Lung (tissue), 12 donors: ENCODE measurements around the gene PDGFRA. TPM values are rescaled to one million over a fixed set of nuclear protein-coding genes. Genes with fewer than 3 reads are reported as not detected.
A peak's percentile ranks its signal among the peaks of the same experiment; 100 is the strongest.

ENCODE experiments used
- ATAC-seq: fragments of 200-7000 bp; cut with Tn5 transposase; one replicate; pipeline ENCODE4 v1.9.1; 2020; ENCODE audit warnings: moderate number of reproducible peaks; ENCODE audit not compliant: insufficient read depth, low FRiP score
- DNase-seq, 3 donors: peaks; one replicate each; pipeline ENCODE4 v3.0.0-alpha.2; 2013 to 2017
- H3K27ac ChIP-seq, 2 donors: one replicate each; pipeline ENCODE4 v1.5.1; 2013; ENCODE audit warnings: mild to moderate bottlenecking in 2 of 2, moderate library complexity in 2 of 2, control low read depth in 1 of 2, inconsistent platforms in 1 of 2, low read depth in 1 of 2, low read length in 1 of 2
- H3K27me3 ChIP-seq, 3 donors: one replicate each; pipeline ENCODE4 v1.5.1; 2013; ENCODE audit warnings: low read length in 2 of 3; ENCODE audit not compliant: control insufficient read depth in 3 of 3, insufficient read depth in 3 of 3
- H3K36me3 ChIP-seq, 4 donors: one replicate each; pipeline ENCODE4 v1.5.1; 2013; ENCODE audit warnings: low read length in 4 of 4, mild to moderate bottlenecking in 1 of 4, moderate library complexity in 1 of 4; ENCODE audit not compliant: control insufficient read depth in 4 of 4, insufficient read depth in 4 of 4
- H3K4me1 ChIP-seq, 5 donors: one replicate each; pipeline ENCODE4 v1.5.1; 2013; ENCODE audit warnings: low read length in 5 of 5, mild to moderate bottlenecking in 2 of 5, moderate library complexity in 1 of 5; ENCODE audit not compliant: control insufficient read depth in 5 of 5, insufficient read depth in 5 of 5
- H3K4me3 ChIP-seq: one replicate; pipeline ENCODE4 v1.5.1; 2013; ENCODE audit warnings: mild to moderate bottlenecking, control low read depth, moderate library complexity
- H3K9ac ChIP-seq, 2 donors: one replicate each; pipeline ENCODE4 v1.5.1; 2013; ENCODE audit warnings: low read length in 2 of 2, control low read depth in 1 of 2; ENCODE audit not compliant: insufficient read depth in 1 of 2
- H3K9me3 ChIP-seq, 4 donors: one replicate each; pipeline ENCODE4 v1.5.1; 2013; ENCODE audit warnings: low read length in 3 of 4, mild to moderate bottlenecking in 1 of 4, moderate library complexity in 1 of 4; ENCODE audit not compliant: control insufficient read depth in 4 of 4, insufficient read depth in 3 of 4
- WGBS, 2 donors: extraction: QIAGEN DNeasy Blood & Tissue Kit; methylation state at CpG; one replicate each; pipeline ENCODE4 v1.1.7; 2013; 5-methylcytosine and 5-hydroxymethylcytosine counted together
- polyA plus RNA-seq, 2 donors: library from polyadenylated mRNA; stranded (reverse); fragments of 200-250 nt; gene quantifications; one replicate each; pipeline ENCODE4 v1.2.1, GENCODE V29; 2013
- total RNA-seq, 2 donors: library from RNA; depleted of rRNA in 1 of 2; stranded (reverse); fragments of >200 nt in 1 of 2; gene quantifications; one replicate each; pipeline ENCODE4 v1.2.1, GENCODE V29; 2014 to 2021
- TF ChIP-seq, protein P1 (sequence below): IDR thresholded peaks from 2 replicates; pipeline ENCODE4 v1.5.1; 2012; ENCODE audit warnings: mild to moderate bottlenecking; ENCODE audit errors: control extremely low read depth, extremely low read depth
- donor health status: control.
- donor health status: control.
- donor health status: Bipolar disorder and iron deficiency.
- donor health status: healthy.
- donor health status: DM: yes; HTN: yes; CAD: no.

Gene PDGFRA
- total and polyA plus RNA-seq, 4 donors = 8.1 to 151 (median 65.6) TPM

DNA sequence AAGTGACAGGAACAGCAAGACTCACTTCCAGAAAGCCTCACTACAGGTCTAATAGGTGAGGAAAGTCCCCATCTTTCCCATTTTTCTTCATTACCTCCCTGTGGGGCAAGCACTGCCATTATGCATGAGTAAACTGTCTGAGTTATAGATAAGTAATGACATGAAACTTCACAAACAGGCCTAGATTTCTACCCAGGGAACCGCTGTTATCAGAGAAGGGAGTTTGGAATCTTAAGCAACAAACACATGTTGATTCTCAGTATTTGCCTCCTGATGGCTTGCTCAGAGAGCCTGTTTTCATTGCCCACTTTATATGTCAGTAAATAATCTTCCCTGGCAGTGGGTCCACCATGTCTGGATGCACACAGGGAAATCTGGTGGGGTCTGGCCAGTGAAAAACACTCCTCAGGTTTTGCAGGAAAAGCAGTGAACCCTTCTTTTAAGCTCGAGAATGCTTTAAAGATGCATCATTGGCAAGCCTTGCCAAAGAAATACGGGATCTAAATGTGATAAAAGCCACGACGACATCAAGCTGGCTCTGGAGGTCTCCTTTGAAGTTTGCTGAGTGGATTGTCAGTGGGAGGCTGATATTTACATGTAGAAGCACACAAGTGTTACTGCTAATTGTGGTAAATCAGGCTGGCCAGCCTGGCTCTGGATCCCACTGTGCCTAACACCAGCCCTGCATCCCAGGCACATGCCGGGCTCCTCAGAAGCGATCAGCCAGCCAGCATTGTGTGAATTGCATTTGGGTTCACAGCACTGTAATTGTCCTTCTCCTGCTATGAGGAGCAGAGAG is 25.2 kb downstream of the PDGFRA start:
- ATAC-seq (no peak), DNase-seq (peak in 1 of 3 donors; percentile 42)
- Histone ChIP-seq H3K9me3 (peaks cover 0 to 2% (median 0%) of the 10 kb centered on the region in 4 donors), H3K36me3 (peaks cover 0 to 9% (median under 1%) of the 10 kb centered on the region in 4 donors), H3K27me3 (no peaks in the 10 kb centered on the region), H3K27ac (no peak overlapping the region), H3K4me1 (peaks cover 0 to 7% (median 2%) of the 10 kb centered on the region in 5 donors), H3K9ac (no peak overlapping the region), H3K4me3 (no peak overlapping the region)
- TF ChIP-seq, protein P1, sequence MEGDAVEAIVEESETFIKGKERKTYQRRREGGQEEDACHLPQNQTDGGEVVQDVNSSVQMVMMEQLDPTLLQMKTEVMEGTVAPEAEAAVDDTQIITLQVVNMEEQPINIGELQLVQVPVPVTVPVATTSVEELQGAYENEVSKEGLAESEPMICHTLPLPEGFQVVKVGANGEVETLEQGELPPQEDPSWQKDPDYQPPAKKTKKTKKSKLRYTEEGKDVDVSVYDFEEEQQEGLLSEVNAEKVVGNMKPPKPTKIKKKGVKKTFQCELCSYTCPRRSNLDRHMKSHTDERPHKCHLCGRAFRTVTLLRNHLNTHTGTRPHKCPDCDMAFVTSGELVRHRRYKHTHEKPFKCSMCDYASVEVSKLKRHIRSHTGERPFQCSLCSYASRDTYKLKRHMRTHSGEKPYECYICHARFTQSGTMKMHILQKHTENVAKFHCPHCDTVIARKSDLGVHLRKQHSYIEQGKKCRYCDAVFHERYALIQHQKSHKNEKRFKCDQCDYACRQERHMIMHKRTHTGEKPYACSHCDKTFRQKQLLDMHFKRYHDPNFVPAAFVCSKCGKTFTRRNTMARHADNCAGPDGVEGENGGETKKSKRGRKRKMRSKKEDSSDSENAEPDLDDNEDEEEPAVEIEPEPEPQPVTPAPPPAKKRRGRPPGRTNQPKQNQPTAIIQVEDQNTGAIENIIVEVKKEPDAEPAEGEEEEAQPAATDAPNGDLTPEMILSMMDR = no peak
- WGBS, 2 donors = 58 to 79% methylated on average over 7 of the region's 7 CpGs

DNA sequence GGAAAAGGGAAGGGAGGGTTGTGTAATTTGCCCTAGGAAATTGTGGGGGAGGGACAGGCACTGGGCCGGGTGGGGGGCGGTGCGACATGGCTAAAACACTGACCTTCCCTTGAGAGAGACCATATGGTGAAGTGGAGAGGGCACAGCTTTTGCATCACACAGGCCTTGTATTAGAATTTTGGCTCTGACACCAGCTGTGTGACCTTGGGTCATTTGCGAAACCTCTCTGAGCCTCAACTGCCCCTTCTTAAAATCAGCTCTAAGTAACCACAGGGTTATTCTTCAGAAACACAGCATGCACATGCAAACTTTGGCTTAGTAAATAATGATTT is 25.8 kb downstream of the PDGFRA start:
- WGBS, 2 donors = 77 to 81% methylated on average over 4 of the region's 4 CpGs
- Histone ChIP-seq H3K36me3 (peaks cover 0 to 12% (median 3%) of the 10 kb centered on the region in 4 donors), H3K9ac (no peak overlapping the region), H3K9me3 (no peaks in the 10 kb centered on the region), H3K4me3 (no peak overlapping the region), H3K27ac (no peak overlapping the region), H3K27me3 (no peaks in the 10 kb centered on the region), H3K4me1 (peaks cover 0 to 7% (median 2%) of the 10 kb centered on the region in 5 donors)
- TF ChIP-seq, protein P1 = no peak
- DNase-seq (peak in 1 of 3 donors; percentile 19), ATAC-seq (no peak)

DNA sequence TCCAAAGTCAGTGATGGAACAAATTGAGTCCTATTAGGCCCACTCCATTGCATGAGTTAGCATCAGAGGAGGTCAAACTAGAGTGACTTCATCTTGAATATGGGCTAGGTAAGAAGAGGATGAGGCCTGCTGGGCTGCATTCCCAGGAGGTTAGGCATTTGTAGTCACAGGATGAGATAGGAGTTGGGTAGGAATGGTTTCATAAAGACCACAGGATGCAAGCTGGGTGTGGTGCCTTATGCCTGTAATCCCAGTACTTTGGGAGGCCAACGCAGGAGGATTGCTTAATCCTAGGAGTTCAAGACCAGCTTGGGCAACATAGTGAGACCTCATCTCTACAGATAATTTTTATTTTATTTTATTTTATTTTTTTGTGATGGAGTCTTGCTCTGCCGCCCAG is 26.8 kb downstream of the PDGFRA start:
- ATAC-seq (no peak), DNase-seq (no peak)
- TF ChIP-seq, protein P1 = no peak
- Histone ChIP-seq H3K4me1 (peaks cover 0 to 7% (median 2%) of the 10 kb centered on the region in 5 donors), H3K27me3 (no peaks in the 10 kb centered on the region), H3K27ac (no peak overlapping the region), H3K9ac (no peak overlapping the region), H3K9me3 (no peaks in the 10 kb centered on the region), H3K36me3 (peaks cover 0 to 17% (median 3%) of the 10 kb centered on the region in 4 donors), H3K4me3 (no peak overlapping the region)
- 88 to 89% methylated on average over 2 of the region's 2 CpGs for WGBS, 2 donors
